Measurements from ENCODE around the gene NHSL2. TPM values are rescaled to one million over a fixed set of nuclear protein-coding genes. Genes with fewer than 3 reads are reported as not detected.
A peak's percentile ranks its signal among the peaks of the same experiment; 100 is the strongest.

Gene NHSL2
- total RNA-seq, 1 donor from 2014 or later: 0.36 TPM

GRCh38 chrX:72132456-72132855 lies 221.8 kb downstream of the NHSL2 start:
- no peaks in the 10 kb centered on the region for H3K36me3 Mint-ChIP-seq (ENCODE audit: low read depth)
- DNase-seq (ENCODE audit: low spot score): no peak
- peaks cover 58% of the 10 kb centered on the region for H3K27me3 Mint-ChIP-seq (ENCODE audit: insufficient read depth)
- H3K27ac Mint-ChIP-seq: no peak overlapping the region
- H3K4me3 Mint-ChIP-seq: peak overlapping the region; percentile 20
- peaks cover 5% of the 10 kb centered on the region for H3K4me1 Mint-ChIP-seq (ENCODE audit: low read depth)
- H3K9me3 Mint-ChIP-seq: no peaks in the 10 kb centered on the region
- intact Hi-C loops (cut with micrococcal nuclease): no loop called here

GRCh38 chrX:72133851-72134546 lies 223.4 kb downstream of the NHSL2 start:
- Mint-ChIP-seq H3K27ac (no peak overlapping the region), H3K9me3 (no peaks in the 10 kb centered on the region), H3K4me3 (no peak overlapping the region), H3K4me1 (ENCODE audit: low read depth) (peaks cover 5% of the 10 kb centered on the region), H3K27me3 (ENCODE audit: insufficient read depth) (peaks cover 48% of the 10 kb centered on the region), H3K36me3 (ENCODE audit: low read depth) (no peaks in the 10 kb centered on the region)
- no peak for DNase-seq (ENCODE audit: low spot score)
- intact Hi-C loops (cut with micrococcal nuclease): no loop called here

GRCh38 chrX:72137846-72138495 lies 227.3 kb downstream of the NHSL2 start:
- no peak overlapping the region for H3K4me3 Mint-ChIP-seq
- H3K4me1 Mint-ChIP-seq (ENCODE audit: low read depth): peaks cover 18% of the 10 kb centered on the region
- no peaks in the 10 kb centered on the region for H3K9me3 Mint-ChIP-seq
- peaks cover 5% of the 10 kb centered on the region for H3K36me3 Mint-ChIP-seq (ENCODE audit: low read depth)
- intact Hi-C loops (cut with micrococcal nuclease): no loop called here
- no peak overlapping the region for H3K27ac Mint-ChIP-seq
- H3K27me3 Mint-ChIP-seq (ENCODE audit: insufficient read depth): peaks cover 40% of the 10 kb centered on the region
- DNase-seq (ENCODE audit: low spot score): no peak

GRCh38 chrX:72139538-72139937 lies 228.9 kb downstream of the NHSL2 start:
- Mint-ChIP-seq H3K4me3 (no peak overlapping the region), H3K27ac (no peak overlapping the region), H3K9me3 (no peaks in the 10 kb centered on the region), H3K27me3 (ENCODE audit: insufficient read depth) (peaks cover 37% of the 10 kb centered on the region), H3K4me1 (ENCODE audit: low read depth) (peaks cover 32% of the 10 kb centered on the region), H3K36me3 (ENCODE audit: low read depth) (peaks cover 5% of the 10 kb centered on the region)
- no peak for DNase-seq (ENCODE audit: low spot score)
- intact Hi-C loops (cut with micrococcal nuclease): no loop called here

GRCh38 chrX:72141372-72142004 lies 230.8 kb downstream of the NHSL2 start:
- Mint-ChIP-seq H3K4me1 (ENCODE audit: low read depth) (peaks cover 33% of the 10 kb centered on the region), H3K27me3 (ENCODE audit: insufficient read depth) (peaks cover 28% of the 10 kb centered on the region), H3K9me3 (no peaks in the 10 kb centered on the region), H3K36me3 (ENCODE audit: low read depth) (peaks cover 5% of the 10 kb centered on the region), H3K4me3 (peak overlapping the region; percentile 62), H3K27ac (peak overlapping the region; percentile 82)
- peak; percentile 17 for DNase-seq (ENCODE audit: low spot score)
- intact Hi-C loops (cut with micrococcal nuclease): loop anchor here (1.0 to 10.0 kb wide), 5 partner anchors 21 to 483 kb away; partner anchors contain the start of gene PIN4

GRCh38 chrX:72142094-72142793 lies 231.6 kb downstream of the NHSL2 start:
- Mint-ChIP-seq H3K9me3 (no peaks in the 10 kb centered on the region), H3K27ac (no peak overlapping the region), H3K36me3 (ENCODE audit: low read depth) (peaks cover 5% of the 10 kb centered on the region), H3K4me1 (ENCODE audit: low read depth) (peaks cover 33% of the 10 kb centered on the region), H3K27me3 (ENCODE audit: insufficient read depth) (peaks cover 28% of the 10 kb centered on the region), H3K4me3 (no peak overlapping the region)
- intact Hi-C loops (cut with micrococcal nuclease): loop anchor here (5.0 to 10.0 kb wide), 2 partner anchors 125 to 483 kb away; no protein-coding TSS in a partner anchor
- no peak for DNase-seq (ENCODE audit: low spot score)

- peaks cover 33% of the 10 kb centered on the region for H3K4me1 Mint-ChIP-seq (ENCODE audit: low read depth)
- H3K27ac Mint-ChIP-seq: no peak overlapping the region
- peaks cover 5% of the 10 kb centered on the region for H3K36me3 Mint-ChIP-seq (ENCODE audit: low read depth)
- no peak for DNase-seq (ENCODE audit: low spot score)
- peaks cover 28% of the 10 kb centered on the region for H3K27me3 Mint-ChIP-seq (ENCODE audit: insufficient read depth)
- H3K9me3 Mint-ChIP-seq: no peaks in the 10 kb centered on the region
- no peak overlapping the region for H3K4me3 Mint-ChIP-seq
- intact Hi-C loops (cut with micrococcal nuclease): loop anchor here (5.0 to 10.0 kb wide), 2 partner anchors 126 to 482 kb away; no protein-coding TSS in a partner anchor
Observed at GRCh38 chrX:72142794-72143608, 232.4 kb downstream of the NHSL2 start.

- H3K9me3 Mint-ChIP-seq: no peaks in the 10 kb centered on the region
- intact Hi-C loops (cut with micrococcal nuclease): loop anchor here (5.0 to 10.0 kb wide), 2 partner anchors 126 to 481 kb away; no protein-coding TSS in a partner anchor
- H3K36me3 Mint-ChIP-seq (ENCODE audit: low read depth): peaks cover 5% of the 10 kb centered on the region
- H3K4me1 Mint-ChIP-seq (ENCODE audit: low read depth): peaks cover 33% of the 10 kb centered on the region
- no peak overlapping the region for H3K4me3 Mint-ChIP-seq
- no peak for DNase-seq (ENCODE audit: low spot score)
- no peak overlapping the region for H3K27ac Mint-ChIP-seq
- H3K27me3 Mint-ChIP-seq (ENCODE audit: insufficient read depth): peaks cover 27% of the 10 kb centered on the region
Observed at GRCh38 chrX:72143609-72143907, 232.9 kb downstream of the NHSL2 start.

- Mint-ChIP-seq H3K9me3 (no peaks in the 10 kb centered on the region), H3K36me3 (ENCODE audit: low read depth) (peaks cover 3% of the 10 kb centered on the region), H3K27me3 (ENCODE audit: insufficient read depth) (peaks cover 28% of the 10 kb centered on the region), H3K27ac (no peak overlapping the region), H3K4me3 (no peak overlapping the region), H3K4me1 (ENCODE audit: low read depth) (peaks cover 33% of the 10 kb centered on the region)
- intact Hi-C loops (cut with micrococcal nuclease): loop anchor here (1.0 to 10.0 kb wide), 2 partner anchors 94 to 480 kb away; partner anchors contain the start of gene ERCC6L
- no peak for DNase-seq (ENCODE audit: low spot score)
Observed at GRCh38 chrX:72145181-72145580, 234.5 kb downstream of the NHSL2 start.

GRCh38 chrX:72146527-72146926 lies 235.9 kb downstream of the NHSL2 start:
- intact Hi-C loops (cut with micrococcal nuclease): loop anchor here (10.0 kb wide), 1 partner anchor 478 kb away; no protein-coding TSS in a partner anchor
- Mint-ChIP-seq H3K9me3 (no peaks in the 10 kb centered on the region), H3K27me3 (ENCODE audit: insufficient read depth) (peaks cover 29% of the 10 kb centered on the region), H3K27ac (no peak overlapping the region), H3K36me3 (ENCODE audit: low read depth) (no peaks in the 10 kb centered on the region), H3K4me3 (no peak overlapping the region), H3K4me1 (ENCODE audit: low read depth) (peaks cover 20% of the 10 kb centered on the region)
- no peak for DNase-seq (ENCODE audit: low spot score)

- H3K36me3 Mint-ChIP-seq (ENCODE audit: low read depth): no peaks in the 10 kb centered on the region
- H3K9me3 Mint-ChIP-seq: no peaks in the 10 kb centered on the region
- no peaks in the 10 kb centered on the region for H3K4me1 Mint-ChIP-seq (ENCODE audit: low read depth)
- intact Hi-C loops (cut with micrococcal nuclease): no loop called here
- H3K4me3 Mint-ChIP-seq: no peak overlapping the region
- peaks cover 11% of the 10 kb centered on the region for H3K27me3 Mint-ChIP-seq (ENCODE audit: insufficient read depth)
- H3K27ac Mint-ChIP-seq: no peak overlapping the region
- DNase-seq (ENCODE audit: low spot score): no peak
Observed at GRCh38 chrX:72158773-72159172, 248.1 kb downstream of the NHSL2 start.

GRCh38 chrX:72159769-72160168 lies 249.1 kb downstream of the NHSL2 start:
- Mint-ChIP-seq H3K4me1 (ENCODE audit: low read depth) (no peaks in the 10 kb centered on the region), H3K4me3 (no peak overlapping the region), H3K27me3 (ENCODE audit: insufficient read depth) (peaks cover 11% of the 10 kb centered on the region), H3K9me3 (no peaks in the 10 kb centered on the region), H3K36me3 (ENCODE audit: low read depth) (no peaks in the 10 kb centered on the region), H3K27ac (no peak overlapping the region)
- intact Hi-C loops (cut with micrococcal nuclease): no loop called here
- DNase-seq (ENCODE audit: low spot score): no peak
